G401.6 (cell line): ENCODE data around the gene TKT.

Source experiments
- FAIRE-seq: peaks from 2 replicates; lab custom pipeline; 2012; peaks lifted over from hg19 to GRCh38; lab: Jason Lieb, UNC

The TKT gene

GRCh38 chr3:53195602-53196574 lies 59.9 kb downstream of the TKT start:
- no peak for FAIRE-seq

- no peak for FAIRE-seq
Observed at GRCh38 chr3:53195066-53195450, 60.8 kb downstream of the TKT start.

- FAIRE-seq = no peak
Observed at GRCh38 chr3:53194210-53195065, 61.4 kb downstream of the TKT start.

GRCh38 chr3:53193466-53194209 lies 62.2 kb downstream of the TKT start:
- no peak for FAIRE-seq

GRCh38 chr3:53192608-53193007 lies 63.2 kb downstream of the TKT start:
- no peak for FAIRE-seq

GRCh38 chr3:53191836-53192480 lies 63.9 kb downstream of the TKT start:
- FAIRE-seq = no peak

GRCh38 chr3:53190659-53191058 lies 65.2 kb downstream of the TKT start:
- FAIRE-seq = no peak

- FAIRE-seq = no peak
Observed at GRCh38 chr3:53189276-53189675, 66.5 kb downstream of the TKT start.

GRCh38 chr3:53188720-53189119 lies 67.1 kb downstream of the TKT start:
- FAIRE-seq = no peak

GRCh38 chr3:53188136-53188685 lies 67.6 kb downstream of the TKT start:
- no peak for FAIRE-seq

- no peak for FAIRE-seq
Observed at GRCh38 chr3:53187430-53187829, 68.4 kb downstream of the TKT start.

GRCh38 chr3:53186726-53187125 lies 69.1 kb downstream of the TKT start:
- FAIRE-seq = no peak

- no peak for FAIRE-seq
Observed at GRCh38 chr3:53185761-53186465, 69.9 kb downstream of the TKT start.

- no peak for FAIRE-seq
Observed at GRCh38 chr3:53184701-53185100, 71.1 kb downstream of the TKT start.

GRCh38 chr3:53183514-53183913 lies 72.3 kb downstream of the TKT start:
- no peak for FAIRE-seq

GRCh38 chr3:53182764-53183355 lies 73.0 kb downstream of the TKT start:
- no peak for FAIRE-seq

GRCh38 chr3:53181528-53181927 lies 74.3 kb downstream of the TKT start:
- no peak for FAIRE-seq

- FAIRE-seq = no peak
Observed at GRCh38 chr3:53181024-53181371, 74.8 kb downstream of the TKT start.

GRCh38 chr3:53180305-53181023 lies 75.4 kb downstream of the TKT start:
- no peak for FAIRE-seq

GRCh38 chr3:53179580-53179979 lies 76.2 kb downstream of the TKT start:
- no peak for FAIRE-seq
